ENCODE results near the gene MASP1.
A peak's percentile ranks its signal among the peaks of the same experiment; 100 is the strongest.
"Not testable (repeated sequence)": the region's sequence is repeated elsewhere in the genome, so short reads cannot be mapped to it uniquely, and the experiment has no call there.

Gene MASP1

GRCh38 chr3:187207624-187208023, 83.9 kb downstream of the MASP1 start:
- peak overlapping the region in 1 of 2 donors; percentile 49 for H3K27ac ChIP-seq
- TF ChIP-seq CTCF (IDR thresholded peaks at IDR 0.05): no peak
- DNase-seq (ENCODE audit: low spot score): no peak
- no peak overlapping the region for H3K4me3 ChIP-seq

GRCh38 chr3:187207062-187207461, 84.5 kb downstream of the MASP1 start:
- Histone ChIP-seq H3K27ac (peak overlapping the region in 1 of 2 donors; percentile 62), H3K4me3 (no peak overlapping the region)
- no peak for DNase-seq (ENCODE audit: low spot score)
- no peak for TF ChIP-seq CTCF (IDR thresholded peaks at IDR 0.05)

GRCh38 chr3:187205683-187206082, 85.9 kb downstream of the MASP1 start:
- no peak for DNase-seq (ENCODE audit: low spot score)
- Histone ChIP-seq H3K27ac (no peak overlapping the region), H3K4me3 (no peak overlapping the region)
- no peak for TF ChIP-seq CTCF (IDR thresholded peaks at IDR 0.05)

- DNase-seq (ENCODE audit: low spot score); H3K4me3 ChIP-seq; H3K27ac ChIP-seq: not testable (repeated sequence)
Measured at GRCh38 chr3:187199463-187200050, 92.0 kb downstream of the MASP1 start.

GRCh38 chr3:187198490-187198889, 93.0 kb downstream of the MASP1 start:
- DNase-seq (ENCODE audit: low spot score): no peak
- TF ChIP-seq CTCF (IDR thresholded peaks at IDR 0.05): no peak
- Histone ChIP-seq H3K4me3 (no peak overlapping the region), H3K27ac (no peak overlapping the region)

- no peak for DNase-seq (ENCODE audit: low spot score)
- H3K4me3 ChIP-seq: no peak within 1 kb of the TSS
- H3K27ac ChIP-seq: no peak within 1 kb of the TSS
- no peak for TF ChIP-seq CTCF (IDR thresholded peaks at IDR 0.05)
Measured at GRCh38 chr3:187197335-187197649, 94.2 kb downstream of the MASP1 start, which contains the start of gene RTP1. Gene RTP1, plus strand, starts transcription at chr3:187197486. Its CDS starts 30 bp downstream, at chr3:187197516.

GRCh38 chr3:187196573-187197334, 94.8 kb downstream of the MASP1 start:
- no peak for DNase-seq (ENCODE audit: low spot score)
- TF ChIP-seq CTCF (IDR thresholded peaks at IDR 0.05): no peak
- H3K27ac ChIP-seq: no peak overlapping the region
- no peak overlapping the region for H3K4me3 ChIP-seq

Measured in coronary artery (tissue), 2 donors.